Pulmonary artery endothelial cell (primary cell): ENCODE results near the gene PTPRQ. TPM values are rescaled to one million over a fixed set of nuclear protein-coding genes. Genes with fewer than 3 reads are reported as not detected.

ENCODE experiments used
- DNase-seq: peaks from one replicate; pipeline ENCODE4 v3.0.0-alpha.2; 2011; ENCODE audit warnings: low read depth, low spot score
- total RNA-seq: library from RNA; depleted of rRNA; stranded (reverse); fragments of >200 nt; gene quantifications from 2 replicates; pipeline ENCODE4 v1.2.3, GENCODE V29; 2014

The PTPRQ gene
- total RNA-seq, 1 donor from 2014 or later, result not detected

DNA sequence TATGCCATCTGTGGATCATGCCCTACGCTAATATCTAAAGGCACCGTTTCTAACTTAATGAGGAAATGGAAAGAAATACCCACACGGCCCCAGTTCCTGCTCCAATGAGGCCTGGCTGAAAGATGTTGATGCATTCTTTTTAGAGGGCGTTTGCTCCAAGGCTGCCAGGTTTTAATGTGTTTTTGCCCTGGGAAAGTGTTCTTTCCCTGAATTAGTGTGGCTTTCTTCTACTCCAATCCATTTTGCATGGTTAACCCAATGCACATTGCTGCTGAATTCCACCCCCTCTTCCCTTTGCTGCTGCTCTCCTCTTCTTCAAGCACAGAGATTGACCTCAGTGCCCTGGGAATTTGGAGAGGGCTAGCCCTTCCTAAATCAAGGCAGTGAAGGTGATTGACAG lies 273.8 kb downstream of the PTPRQ start:
- DNase-seq, result no peak

DNA sequence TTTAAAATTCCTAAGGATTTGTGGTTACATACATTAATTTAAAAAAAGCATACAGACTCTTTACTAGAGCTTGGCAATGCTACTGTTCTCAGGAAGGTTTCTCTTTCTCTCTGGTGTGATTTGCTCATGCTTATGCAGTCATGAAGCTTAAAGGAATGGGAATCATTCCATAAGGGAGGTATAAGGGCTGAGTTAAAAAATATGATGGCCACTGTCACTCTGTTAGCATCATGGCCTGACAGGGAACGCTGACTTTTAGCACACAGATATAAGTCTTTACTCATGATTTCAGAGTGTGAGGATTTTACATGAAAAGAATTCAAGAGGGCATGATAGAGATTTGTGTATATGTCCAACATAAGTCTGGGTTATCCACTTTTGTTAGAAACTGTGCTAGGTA lies 276.5 kb downstream of the PTPRQ start:
- DNase-seq, result no peak

DNA sequence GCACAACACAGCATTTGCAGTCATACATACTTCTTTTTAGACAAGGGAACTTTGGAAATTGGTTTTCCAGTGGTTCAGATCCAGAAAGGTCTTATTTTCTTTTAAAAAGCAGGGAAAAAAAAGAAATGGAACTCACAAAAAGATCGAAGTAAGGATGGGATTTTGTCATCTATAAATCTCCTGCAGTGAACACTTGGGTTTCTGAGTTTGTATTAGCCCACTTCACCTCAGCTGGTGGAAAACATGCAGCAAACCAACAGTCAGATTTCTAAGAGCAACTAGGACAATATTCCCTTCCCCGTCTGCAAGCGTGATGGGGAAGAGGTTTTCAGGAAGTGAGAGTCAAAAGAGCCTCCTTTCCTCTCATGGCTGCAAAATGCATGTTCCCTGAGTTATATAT lies 277.3 kb downstream of the PTPRQ start:
- DNase-seq, result no peak
